IMR-90 (cell line): Measurements from ENCODE around the gene HIPK1.

ENCODE experiments used
- BHLHE40 ChIP-seq: fragments of 150-350 bp; IDR thresholded peaks from 2 replicates; pipeline ENCODE4 v1.6.1; 2016; ENCODE audit warnings: mild to moderate bottlenecking, low read depth, low read length
- CEBPB ChIP-seq: IDR thresholded peaks from 2 replicates; pipeline ENCODE4 v1.6.1; 2012; ENCODE audit warnings: low read depth, low read length, improper control_type of control experiment
- MAZ ChIP-seq: IDR thresholded peaks from 2 replicates; pipeline ENCODE4 v1.6.1; 2012; ENCODE audit warnings: low read depth, mild to moderate bottlenecking, low read length, improper control_type of control experiment, moderate library complexity, borderline replicate concordance
- MXI1 ChIP-seq: IDR thresholded peaks from 2 replicates; pipeline ENCODE4 v1.6.1; 2012; ENCODE audit warnings: low read depth, mild to moderate bottlenecking, low read length, moderate library complexity, borderline replicate concordance
- POLR2A ChIP-seq: IDR thresholded peaks from 2 replicates; pipeline ENCODE4 v1.6.1; 2012; ENCODE audit warnings: mild to moderate bottlenecking, low read depth, low read length
- RFX5 ChIP-seq: IDR thresholded peaks from 2 replicates; pipeline ENCODE4 v1.8.0; 2012; ENCODE audit warnings: low read depth, mild to moderate bottlenecking, low read length, moderate library complexity
- SMC3 ChIP-seq: fragments of 150-350 bp; IDR thresholded peaks from 2 replicates; pipeline ENCODE4 v1.6.1; 2016; ENCODE audit warnings: low read depth, mild to moderate bottlenecking, antibody characterized with exemption, low read length, moderate library complexity
- TF ChIP-seq, protein P1 (sequence below): conservative IDR thresholded peaks from 2 replicates; pipeline ENCODE4 v1.5.1; 2012; ENCODE audit warnings: mild to moderate bottlenecking, low read depth, low read length, improper control_type of control experiment

- TF ChIP-seq RFX5 (no peak), SMC3 (no peak), CEBPB (peak; percentile 19; the same call in 1 of the 2 replicates), BHLHE40 (no peak), POLR2A (no peak), MAZ (no peak), MXI1 (no peak)
- TF ChIP-seq, protein P1, sequence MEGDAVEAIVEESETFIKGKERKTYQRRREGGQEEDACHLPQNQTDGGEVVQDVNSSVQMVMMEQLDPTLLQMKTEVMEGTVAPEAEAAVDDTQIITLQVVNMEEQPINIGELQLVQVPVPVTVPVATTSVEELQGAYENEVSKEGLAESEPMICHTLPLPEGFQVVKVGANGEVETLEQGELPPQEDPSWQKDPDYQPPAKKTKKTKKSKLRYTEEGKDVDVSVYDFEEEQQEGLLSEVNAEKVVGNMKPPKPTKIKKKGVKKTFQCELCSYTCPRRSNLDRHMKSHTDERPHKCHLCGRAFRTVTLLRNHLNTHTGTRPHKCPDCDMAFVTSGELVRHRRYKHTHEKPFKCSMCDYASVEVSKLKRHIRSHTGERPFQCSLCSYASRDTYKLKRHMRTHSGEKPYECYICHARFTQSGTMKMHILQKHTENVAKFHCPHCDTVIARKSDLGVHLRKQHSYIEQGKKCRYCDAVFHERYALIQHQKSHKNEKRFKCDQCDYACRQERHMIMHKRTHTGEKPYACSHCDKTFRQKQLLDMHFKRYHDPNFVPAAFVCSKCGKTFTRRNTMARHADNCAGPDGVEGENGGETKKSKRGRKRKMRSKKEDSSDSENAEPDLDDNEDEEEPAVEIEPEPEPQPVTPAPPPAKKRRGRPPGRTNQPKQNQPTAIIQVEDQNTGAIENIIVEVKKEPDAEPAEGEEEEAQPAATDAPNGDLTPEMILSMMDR, result no peak
These were observed 73.5 kb downstream of the HIPK1 start for GRCh38 chr1:114002492-114003239.
